T-helper 9 cell (primary cell): ENCODE results near the gene MAMDC4.
"Not testable (repeated sequence)": the region's sequence is repeated elsewhere in the genome, so short reads cannot be mapped to it uniquely, and the experiment has no call there.

Experiments
- DNase-seq: peaks from one replicate; pipeline ENCODE4 v3.0.0-alpha.2; 2020
- total RNA-seq, 2 donors: gene quantifications; one replicate each; lab custom pipeline; 2026; lab: John Stamatoyannopoulos, UW

The MAMDC4 gene
- total RNA-seq: 9.2 to 11.5 reads per million in 2 donors

- DNase-seq: no peak
Measured at GRCh38 chr9:136851941-136852663, at the start of gene MAMDC4. Gene MAMDC4 (plus strand): TSS chr9:136852346. CDS start chr9:136852417, 71 bp downstream.

DNA sequence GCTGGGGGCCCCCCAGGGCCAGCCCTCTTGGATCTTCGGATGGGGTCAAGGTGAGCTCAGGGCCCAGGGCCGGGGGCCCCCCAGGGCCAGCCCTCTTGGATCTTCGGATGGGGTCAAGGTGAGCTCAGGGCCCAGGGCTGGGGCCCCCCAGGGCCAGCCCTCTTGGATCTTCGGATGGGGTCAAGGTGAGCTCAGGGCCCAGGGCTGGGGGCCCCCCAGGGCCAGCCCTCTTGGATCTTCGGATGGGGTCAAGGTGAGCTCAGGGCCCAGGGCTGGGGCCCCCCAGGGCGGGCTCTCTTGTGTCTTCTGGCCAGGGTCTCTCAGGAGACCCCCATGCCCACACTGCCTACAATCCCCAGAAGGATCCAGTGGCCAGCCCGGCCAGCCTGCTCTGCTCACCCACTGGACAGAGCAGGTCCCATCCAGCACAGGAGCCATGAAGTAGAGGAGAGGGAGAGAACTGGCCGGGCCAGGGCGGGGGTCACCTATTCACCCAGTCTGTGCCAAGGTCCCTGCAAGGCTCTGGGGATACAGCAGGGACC lies 49.1 kb upstream of the MAMDC4 start:
- DNase-seq: not testable (repeated sequence)

GRCh38 chr9:136803551-136804508 lies 48.3 kb upstream of the MAMDC4 start:
- DNase-seq: no peak

DNA sequence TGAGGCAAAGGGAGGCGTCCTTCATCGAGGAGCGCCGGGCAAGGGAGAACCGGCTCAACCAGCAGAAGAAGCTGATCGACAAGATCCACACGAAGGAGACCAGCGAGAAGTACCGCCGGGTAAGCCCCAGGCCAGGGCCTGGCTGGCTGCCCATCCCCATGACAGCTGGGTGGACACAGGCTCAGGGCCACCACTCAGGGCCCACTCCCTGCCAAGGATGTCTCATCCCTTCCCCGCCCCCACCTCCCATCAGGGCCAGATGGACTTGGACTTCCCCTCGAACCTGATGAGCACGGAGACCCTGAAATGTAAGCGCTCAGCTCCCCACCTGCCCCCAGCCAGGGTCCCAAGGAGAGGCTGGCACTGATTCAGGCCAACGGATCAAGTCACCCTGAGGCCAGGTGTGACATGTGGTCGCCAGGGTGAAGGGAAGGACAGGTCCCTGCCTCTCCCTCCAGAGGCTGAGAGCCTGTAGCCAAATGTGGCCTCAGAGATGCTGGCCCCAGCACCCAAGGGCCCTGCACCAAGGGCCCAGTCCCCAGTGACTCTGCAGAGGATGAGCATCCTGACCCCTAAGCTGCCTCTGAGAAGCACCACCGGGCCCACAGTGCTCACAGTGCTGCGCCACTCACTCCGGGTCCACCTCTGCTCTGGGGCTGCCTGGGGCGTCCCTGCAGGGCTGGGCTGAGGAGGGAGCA lies 47.5 kb upstream of the MAMDC4 start:
- no peak for DNase-seq

DNA sequence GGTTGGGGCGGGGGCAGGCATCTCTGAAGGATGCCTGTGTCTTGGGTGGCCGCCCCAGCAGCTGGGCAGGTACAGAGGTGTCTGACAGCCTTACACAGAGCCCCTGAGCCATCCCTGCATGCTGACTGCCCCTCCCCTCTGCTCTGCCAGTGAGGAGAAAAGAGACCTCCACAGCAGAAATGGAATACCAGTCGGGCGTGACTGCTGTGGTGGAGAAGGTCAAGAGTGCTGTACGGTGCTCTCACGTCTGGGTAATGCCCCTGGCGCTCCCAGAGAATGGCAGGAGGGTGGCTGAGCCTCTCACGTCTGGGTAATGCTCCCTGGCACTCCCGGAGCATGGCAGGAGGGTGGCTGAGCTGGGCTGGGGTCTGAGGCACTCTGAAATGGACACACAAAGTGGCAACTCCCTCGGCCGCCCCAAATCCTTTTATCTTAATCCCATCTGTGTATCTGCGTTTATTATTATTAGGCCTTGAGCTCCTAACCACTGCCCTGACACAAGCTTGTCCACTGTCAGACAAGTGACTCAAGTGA lies 46.9 kb upstream of the MAMDC4 start:
- no peak for DNase-seq

DNA sequence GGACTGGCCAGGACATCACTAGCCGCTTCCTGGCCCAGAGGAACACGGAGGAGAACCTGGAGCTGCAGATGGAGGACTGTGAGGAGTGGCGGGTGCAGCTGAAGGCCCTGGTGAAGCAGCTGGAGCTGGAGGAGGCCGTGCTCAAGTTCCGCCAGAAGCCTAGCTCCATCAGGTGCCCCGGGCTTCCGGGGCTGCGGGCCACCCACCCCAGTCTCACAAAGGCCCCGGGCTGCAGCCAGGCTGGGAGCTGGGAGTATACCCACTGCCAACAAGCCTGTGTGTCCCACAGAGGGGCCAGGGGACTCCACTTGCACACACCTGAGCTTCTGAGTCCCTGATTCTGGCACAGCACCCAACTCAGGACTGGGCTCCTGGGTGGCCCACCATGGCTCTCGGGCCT lies 46.1 kb upstream of the MAMDC4 start:
- DNase-seq: no peak

- DNase-seq: no peak
Measured at GRCh38 chr9:136806631-136807201, 45.4 kb upstream of the MAMDC4 start.

DNA sequence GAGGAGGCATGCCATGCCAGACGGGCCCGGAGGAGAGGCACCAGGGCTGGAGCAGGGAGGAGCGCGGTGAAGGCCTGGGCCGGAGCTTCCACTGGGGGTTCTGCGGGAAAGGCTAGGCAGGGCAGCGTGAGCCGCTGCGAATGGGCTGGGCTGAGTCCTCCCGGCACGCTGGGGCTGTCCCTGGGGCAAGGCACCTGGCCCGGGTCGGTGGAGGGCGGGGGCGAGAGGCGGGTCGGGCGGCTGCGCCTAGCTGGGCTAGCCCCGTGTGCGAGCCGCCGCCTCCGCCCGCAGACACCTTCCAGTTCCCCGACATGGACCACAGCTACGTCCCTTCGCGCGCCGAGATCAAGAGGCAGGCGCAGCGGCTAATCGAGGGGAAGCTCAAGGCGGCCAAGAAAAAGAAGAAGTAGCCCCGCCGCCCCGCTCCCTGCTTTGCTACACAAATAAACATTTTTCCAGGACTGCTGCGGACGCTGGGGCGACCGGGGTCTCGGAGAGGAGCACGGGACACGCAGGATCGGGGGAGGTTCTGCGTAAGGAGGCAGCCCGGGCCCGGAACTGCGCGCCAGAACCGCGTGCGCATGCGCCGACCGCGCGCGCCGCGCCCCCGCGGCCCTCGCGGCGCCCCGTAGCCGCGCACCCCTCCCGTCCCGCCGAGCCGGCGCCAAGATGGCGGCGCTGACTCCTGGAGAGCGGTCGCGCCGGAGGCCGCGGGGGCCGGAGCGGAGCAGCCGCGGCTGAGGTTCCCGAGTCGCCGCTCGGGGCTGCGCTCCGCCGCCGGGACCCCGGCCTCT lies 44.7 kb upstream of the MAMDC4 start, which contains the start of gene RABL6:
Gene RABL6, plus strand, starts transcription at position 668 of the 794 bp plus-strand sequence. CDS start 249 bp downstream, outside the sequence.
- peak; percentile 72 for DNase-seq

DNA sequence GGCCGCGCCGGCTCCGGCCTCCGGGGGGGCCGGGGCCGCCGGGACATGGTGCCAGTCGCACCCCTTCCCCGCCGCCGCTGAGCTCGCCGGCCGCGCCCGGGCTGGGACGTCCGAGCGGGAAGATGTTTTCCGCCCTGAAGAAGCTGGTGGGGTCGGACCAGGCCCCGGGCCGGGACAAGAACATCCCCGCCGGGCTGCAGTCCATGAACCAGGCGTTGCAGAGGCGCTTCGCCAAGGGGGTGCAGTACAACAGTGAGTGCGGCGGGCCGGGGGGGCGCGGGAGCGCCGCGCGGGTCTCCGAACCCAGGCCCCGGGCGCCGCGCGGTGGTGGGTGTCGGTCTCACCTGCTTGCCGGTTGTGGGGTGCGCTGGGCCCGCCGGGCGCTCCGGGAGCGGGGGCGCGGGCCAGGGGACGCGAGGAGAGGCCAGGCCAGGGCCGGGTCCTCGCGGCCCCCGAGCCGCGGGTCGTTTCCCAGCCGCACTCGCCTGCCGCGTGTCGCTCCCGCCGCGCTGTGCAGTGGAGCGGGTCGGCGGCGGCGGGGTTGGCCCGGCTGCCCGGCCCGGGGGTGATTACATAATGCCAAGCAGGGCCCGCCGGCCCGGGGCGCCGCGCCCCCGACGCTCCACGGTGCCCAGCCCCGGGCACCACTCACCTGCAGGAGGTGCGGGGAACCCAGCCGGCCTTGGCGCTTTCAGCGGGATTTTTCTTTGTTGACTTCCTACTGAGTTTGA lies 43.9 kb upstream of the MAMDC4 start:
- peak; percentile 38 for DNase-seq

DNA sequence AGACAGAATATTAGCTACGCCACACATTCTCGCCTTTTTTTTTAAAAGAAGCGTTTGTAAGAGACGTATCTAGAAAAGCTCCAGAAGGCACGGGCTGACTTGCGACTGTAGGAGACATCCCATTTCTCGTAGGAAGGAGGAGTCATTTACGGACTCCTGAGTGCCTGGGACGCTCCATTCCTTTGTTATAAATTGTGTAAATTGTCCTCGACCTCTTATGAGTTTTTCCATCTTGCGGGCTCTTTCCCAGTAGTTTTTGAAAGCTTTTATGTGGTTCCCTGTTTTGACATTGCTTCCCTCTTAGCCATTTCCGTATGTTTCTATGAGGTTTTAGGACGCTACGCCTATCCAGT lies 43.4 kb upstream of the MAMDC4 start:
- no peak for DNase-seq

GRCh38 chr9:136814725-136815421 lies 37.3 kb upstream of the MAMDC4 start:
- no peak for DNase-seq

- DNase-seq: no peak
Measured at GRCh38 chr9:136815422-136815782, 36.7 kb upstream of the MAMDC4 start.

GRCh38 chr9:136820971-136821825 lies 30.9 kb upstream of the MAMDC4 start:
- DNase-seq: no peak

GRCh38 chr9:136821826-136822544 lies 30.2 kb upstream of the MAMDC4 start:
- DNase-seq: no peak

DNA sequence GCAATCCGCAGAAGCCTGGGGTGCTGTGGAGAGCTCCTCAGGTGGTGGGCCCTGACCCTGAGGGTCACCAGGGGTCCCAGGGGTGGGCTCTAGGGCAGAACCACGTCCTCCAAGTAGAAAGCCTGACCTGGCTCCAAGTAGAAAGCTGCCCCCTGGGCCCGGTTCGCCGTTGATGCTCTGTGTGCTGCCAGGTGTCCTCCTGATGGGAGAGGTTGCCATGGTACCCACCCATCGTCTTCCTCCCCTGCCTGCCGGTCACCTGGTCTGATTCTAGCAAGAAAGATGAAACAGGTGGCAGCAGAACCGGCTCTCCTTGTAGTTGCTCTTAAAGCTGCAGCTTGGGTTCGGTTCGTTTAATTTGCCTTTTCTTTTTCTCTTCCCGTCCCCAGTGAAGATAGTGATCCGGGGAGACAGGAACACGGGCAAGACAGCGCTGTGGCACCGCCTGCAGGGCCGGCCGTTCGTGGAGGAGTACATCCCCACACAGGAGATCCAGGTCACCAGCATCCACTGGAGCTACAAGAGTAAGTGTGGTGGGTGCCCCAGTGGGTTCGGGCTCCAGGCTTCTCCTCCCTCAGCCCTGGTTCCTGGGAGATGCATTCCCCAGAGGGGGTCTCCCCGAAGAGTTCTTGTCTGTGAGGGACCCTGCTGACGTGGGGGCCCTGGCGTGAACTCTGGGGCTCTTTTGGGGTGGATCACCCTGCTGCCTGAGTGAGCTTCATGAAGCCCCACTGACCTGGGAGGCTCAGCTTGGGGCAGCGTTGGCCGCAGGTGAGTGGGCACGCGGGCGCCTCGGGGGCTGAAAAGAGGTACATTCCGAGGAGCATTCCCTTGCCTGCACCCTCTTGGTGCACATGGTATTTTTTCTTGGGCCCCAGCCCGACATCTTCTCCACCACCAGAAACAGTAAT lies 28.8 kb upstream of the MAMDC4 start:
- no peak for DNase-seq

- no peak for DNase-seq
Measured at GRCh38 chr9:136824496-136825225, 27.5 kb upstream of the MAMDC4 start.
